ENCODE measurements around the gene WDR87. TPM values are rescaled to one million over a fixed set of nuclear protein-coding genes. Genes with fewer than 3 reads are reported as not detected.

WDR87 gene
- total RNA-seq (2012; rRNA removed) (not detected in 2 replicates), polyA plus RNA-seq (2012; rRNA removed) (not detected in 2 replicates), Bru-seq, nascent RNA (not detected), BruChase-seq, experiment 1, labeled RNA remaining after a 6-hour chase (percentile 9 among the genes with signal in this experiment), BruChase-seq, experiment 2, labeled RNA remaining after a 2-hour chase (not detected)
- polyA plus RNA-seq (2012; cell fraction: cytosol; rRNA removed) = not detected in 2 replicates
- not detected in 2 replicates for polyA plus RNA-seq (2012; cell fraction: nucleus; rRNA removed; ENCODE audit: low replicate concordance)
- long read RNA-seq = 0 reads

- Histone ChIP-seq H2BK120ac (ENCODE audit: low read depth, low read length) (peak within 1 kb of the TSS; percentile 71), H3K56ac (ENCODE audit: extremely low read depth, insufficient read depth, low read length) (peak within 1 kb of the TSS; percentile 63; the same call in 1 of the 2 replicates), H3K4me1 (ENCODE audit: control insufficient read depth, insufficient read depth, low read length) (peaks cover 5% of the 10 kb centered on the region; the same call in 1 of the 2 replicates), H2AK5ac (ENCODE audit: low read depth, low read length) (peak within 1 kb of the TSS; percentile 67), H4K91ac (ENCODE audit: insufficient read depth, low read depth, low read length) (peak within 1 kb of the TSS; percentile 79), H3K9ac (ENCODE audit: low read depth, low read length) (peak within 1 kb of the TSS; percentile 84), H3K18ac (ENCODE audit: low read depth, low read length) (peak within 1 kb of the TSS; percentile 29), H3K27me3 (ENCODE audit: control insufficient read depth, insufficient read depth, low read length) (no peaks in the 10 kb centered on the region), H2BK15ac (ENCODE audit: low read depth, low read length) (peak within 1 kb of the TSS; percentile 84; the same call in 1 of the 3 replicates), H3K4me3 (ENCODE audit: insufficient read depth, low read depth, low read length) (peak within 1 kb of the TSS; percentile 84), H2AK9ac (replicated peaks; ENCODE audit: low read depth, low read length, poor library complexity) (peak within 1 kb of the TSS; percentile 74), H4K20me1 (ENCODE audit: insufficient read depth, low read length) (peaks cover 14% of the 10 kb centered on the region; the same call in 1 of the 2 replicates), H2BK20ac (ENCODE audit: low read depth, low read length) (peak within 1 kb of the TSS; percentile 37; the same call in 1 of the 2 replicates), H3K36me3 (ENCODE audit: control insufficient read depth, insufficient read depth, low read length) (no peaks in the 10 kb centered on the region), H3K9me1 (ENCODE audit: insufficient read depth, low read length) (peaks cover 10% of the 10 kb centered on the region; the same call in 1 of the 2 replicates), H3K4me2 (ENCODE audit: low read depth, low read length) (peak within 1 kb of the TSS; percentile 95), H3K23ac (ENCODE audit: low read depth, low read length) (peak within 1 kb of the TSS; percentile 99), H2AFZ (replicated peaks; ENCODE audit: low read length, poor library complexity) (peak within 1 kb of the TSS; percentile 100), H4K5ac (ENCODE audit: low read depth, low read length) (peak within 1 kb of the TSS; percentile 77), H3K14ac (replicated peaks; ENCODE audit: low read depth, low read length) (peak within 1 kb of the TSS; percentile 95), H3K9me3 (ENCODE audit: control insufficient read depth, insufficient read depth, low read length) (no peaks in the 10 kb centered on the region), H3K4ac (ENCODE audit: low read depth, low read length) (peak within 1 kb of the TSS; percentile 91), H2BK5ac (ENCODE audit: low read depth, low read length, poor library complexity, severe bottlenecking) (peak within 1 kb of the TSS; percentile 72), H3K27ac (ENCODE audit: insufficient read depth, low read length) (peak within 1 kb of the TSS; percentile 69), H4K8ac (ENCODE audit: low read depth in 2 of 2, low read length in 2 of 2) (peak within 1 kb of the TSS; percentile 86 to 93), H3K79me1 (ENCODE audit: low read depth in 1 of 2, low read length in 2 of 2) (peaks cover 7 to 45% of the 10 kb centered on the region in 2 experiments; a peak in 2 of 4 replicates)
- intact Hi-C loops (cut with micrococcal nuclease) (loop anchor here (2.0 kb wide), 1 partner anchor 25 kb away; no protein-coding TSS in a partner anchor), dilution Hi-C loops (cut with HindIII; ENCODE audit: low sequenced_read_pairs, unreplicated experiment) (no loop called here), in situ Hi-C loops (cut with MboI; ENCODE audit: low sequenced_read_pairs) (loop anchor here (5.0 kb wide), 1 partner anchor 191 kb away; no protein-coding TSS in a partner anchor)
- CTCF ChIA-PET = interaction anchor here (0.7 to 1.6 kb wide), 3 partner anchors 80 to 97 kb away, joined by 3 to 4 read pairs (median 4); no protein-coding TSS in a partner anchor
- no peak for DNase-seq
- ATAC-seq (ENCODE audit: low read depth) = no peak
- no TSS peak for BruUV-seq (replicated peaks)
- POLR2A ChIA-PET (ENCODE audit: unreplicated experiment) = interaction anchor here (2.0 kb wide), 1 partner anchor 97 kb away, joined by 7 read pairs; no protein-coding TSS in a partner anchor
- 5% methylated on average over 38 of the region's 63 CpGs; no CpG with 5 or more reads in 1 of the 2 experiments for WGBS, 2 experiments (ENCODE audit: extremely low coverage in 2 of 2, insufficient read length in 1 of 2)
- TF ChIP-seq CEBPB (IDR thresholded peaks at IDR 0.05; ENCODE audit: low read depth, low read length) (no peak), CHD1 (IDR thresholded peaks at IDR 0.05; ENCODE audit: low read depth, low read length) (0 out of 2 replicates have a peak, but pooled peaks have one; percentile 28)
Observed at GRCh38 chr19:37905946-37906868, at the start of gene WDR87. Gene WDR87, minus strand, starts transcription at chr19:37906594. Its CDS starts 8,355 bp downstream, at chr19:37898239.

Measured in IMR-90 (cell line).